ENCODE results near the gene SEC22C. TPM values are rescaled to one million over a fixed set of nuclear protein-coding genes. Genes with fewer than 3 reads are reported as not detected.
"Not testable (repeated sequence)": the region's sequence is repeated elsewhere in the genome, so short reads cannot be mapped to it uniquely, and the experiment has no call there.

Gene SEC22C
- total and polyA plus RNA-seq, 4 donors, result 23.3 to 61.4 (median 35.0) TPM

DNA sequence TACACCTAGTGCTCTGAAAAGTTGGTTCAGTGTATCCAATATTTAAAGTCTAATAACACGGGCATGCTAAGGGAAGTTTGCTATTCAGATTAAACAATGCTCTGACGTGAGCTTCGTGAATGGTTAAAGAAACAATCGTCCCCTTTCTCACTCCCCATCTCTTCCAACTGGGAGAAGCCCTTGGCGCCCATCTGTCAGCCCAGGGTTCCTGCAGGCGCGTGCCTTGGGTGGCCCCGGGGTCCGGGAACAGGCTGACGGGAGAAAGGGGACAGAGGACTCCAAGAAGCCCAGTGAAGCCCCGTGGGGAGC lies 413 bp downstream of the SEC22C start:
- no peak for TF ChIP-seq CTCF (IDR thresholded peaks at IDR 0.05; ENCODE audit: control extremely low read depth, extremely low read depth)
- Histone ChIP-seq H3K36me3 (ENCODE audit: control insufficient read depth in 4 of 4, insufficient read depth in 4 of 4, low read length in 4 of 4) (peaks cover 0 to 4% (median 0%) of the 10 kb centered on the region in 4 donors), H3K4me3 (peak overlapping the region; percentile 87), H3K4me1 (ENCODE audit: control insufficient read depth in 5 of 5, insufficient read depth in 5 of 5, low read length in 5 of 5) (peaks cover 0 to 19% (median 6%) of the 10 kb centered on the region in 5 donors), H3K27ac (ENCODE audit: low read depth in 1 of 2, low read length in 1 of 2) (peak overlapping the region; percentile 93 to 98), H3K9ac (ENCODE audit: insufficient read depth in 1 of 2, low read length in 2 of 2) (peak overlapping the region; percentile 82 to 83), H3K27me3 (ENCODE audit: control insufficient read depth in 3 of 3, insufficient read depth in 3 of 3, low read length in 2 of 3) (no peaks in the 10 kb centered on the region), H3K9me3 (ENCODE audit: control insufficient read depth in 4 of 4, insufficient read depth in 3 of 4, low read length in 3 of 4) (no peaks in the 10 kb centered on the region)
- no peak for ATAC-seq (ENCODE audit: insufficient read depth, low FRiP score)
- no peak for DNase-seq
- 0 to 2% methylated on average over 11 of the region's 11 CpGs for WGBS, 2 donors

GRCh38 chr3:42579346-42579745 lies 2.4 kb downstream of the SEC22C start:
- H3K27ac ChIP-seq (ENCODE audit: low read depth in 1 of 2, low read length in 1 of 2); ATAC-seq (ENCODE audit: insufficient read depth, low FRiP score); H3K9ac ChIP-seq (ENCODE audit: insufficient read depth in 1 of 2, low read length in 2 of 2); H3K27me3 ChIP-seq (ENCODE audit: control insufficient read depth in 3 of 3, insufficient read depth in 3 of 3, low read length in 2 of 3); H3K4me3 ChIP-seq; DNase-seq: not testable (repeated sequence)
- peaks cover 0 to 11% (median under 1%) of the 10 kb centered on the region in 4 donors for H3K9me3 ChIP-seq (ENCODE audit: control insufficient read depth in 4 of 4, insufficient read depth in 3 of 4, low read length in 3 of 4)
- 99% methylated on average over 4 of the region's 4 CpGs for WGBS, 2 donors
- peaks cover 0 to 19% (median 6%) of the 10 kb centered on the region in 5 donors for H3K4me1 ChIP-seq (ENCODE audit: control insufficient read depth in 5 of 5, insufficient read depth in 5 of 5, low read length in 5 of 5)
- peaks cover 0 to 11% (median 3%) of the 10 kb centered on the region in 4 donors for H3K36me3 ChIP-seq (ENCODE audit: control insufficient read depth in 4 of 4, insufficient read depth in 4 of 4, low read length in 4 of 4)

GRCh38 chr3:42578054-42578453 lies 3.7 kb downstream of the SEC22C start:
- H3K4me3 ChIP-seq, result no peak overlapping the region
- no peak for DNase-seq
- no peaks in the 10 kb centered on the region for H3K27me3 ChIP-seq (ENCODE audit: control insufficient read depth in 3 of 3, insufficient read depth in 3 of 3, low read length in 2 of 3)
- peaks cover 0 to 14% (median under 1%) of the 10 kb centered on the region in 4 donors for H3K9me3 ChIP-seq (ENCODE audit: control insufficient read depth in 4 of 4, insufficient read depth in 3 of 4, low read length in 3 of 4)
- no peak overlapping the region for H3K9ac ChIP-seq (ENCODE audit: insufficient read depth in 1 of 2, low read length in 2 of 2)
- no peak for TF ChIP-seq CTCF (IDR thresholded peaks at IDR 0.05; ENCODE audit: control extremely low read depth, extremely low read depth)
- no peak for ATAC-seq (ENCODE audit: insufficient read depth, low FRiP score)
- H3K27ac ChIP-seq (ENCODE audit: low read depth in 1 of 2, low read length in 1 of 2), result no peak overlapping the region
- 96 to 98% methylated on average over 4 of the region's 4 CpGs for WGBS, 2 donors
- peaks cover 0 to 19% (median 6%) of the 10 kb centered on the region in 5 donors for H3K4me1 ChIP-seq (ENCODE audit: control insufficient read depth in 5 of 5, insufficient read depth in 5 of 5, low read length in 5 of 5)
- H3K36me3 ChIP-seq (ENCODE audit: control insufficient read depth in 4 of 4, insufficient read depth in 4 of 4, low read length in 4 of 4), result peaks cover 0 to 11% (median 6%) of the 10 kb centered on the region in 4 donors

GRCh38 chr3:42575137-42575741 lies 6.5 kb downstream of the SEC22C start:
- peaks cover 0 to 14% (median under 1%) of the 10 kb centered on the region in 4 donors for H3K9me3 ChIP-seq (ENCODE audit: control insufficient read depth in 4 of 4, insufficient read depth in 3 of 4, low read length in 3 of 4)
- no peak for TF ChIP-seq CTCF (IDR thresholded peaks at IDR 0.05; ENCODE audit: control extremely low read depth, extremely low read depth)
- H3K36me3 ChIP-seq (ENCODE audit: control insufficient read depth in 4 of 4, insufficient read depth in 4 of 4, low read length in 4 of 4), result peaks cover 2 to 11% (median 7%) of the 10 kb centered on the region in 4 donors
- DNase-seq (no peak), ATAC-seq (ENCODE audit: insufficient read depth, low FRiP score) (no peak)
- no peak overlapping the region for H3K9ac ChIP-seq (ENCODE audit: insufficient read depth in 1 of 2, low read length in 2 of 2)
- no peak overlapping the region for H3K4me3 ChIP-seq
- H3K27me3 ChIP-seq (ENCODE audit: control insufficient read depth in 3 of 3, insufficient read depth in 3 of 3, low read length in 2 of 3), result no peaks in the 10 kb centered on the region
- H3K4me1 ChIP-seq (ENCODE audit: control insufficient read depth in 5 of 5, insufficient read depth in 5 of 5, low read length in 5 of 5), result peaks cover 0 to 4% (median 1%) of the 10 kb centered on the region in 5 donors
- no peak overlapping the region for H3K27ac ChIP-seq (ENCODE audit: low read depth in 1 of 2, low read length in 1 of 2)
